DMS153 treated with DMSO at 0.1 percent for 48 hours (cell line): ENCODE measurements around the gene DDX11.
"Not testable (repeated sequence)": the region's sequence is repeated elsewhere in the genome, so short reads cannot be mapped to it uniquely, and the experiment has no call there.

ENCODE experiments used
- DNase-seq: peaks from one replicate; lab custom pipeline; 2025; ENCODE audit not compliant: unreplicated experiment; lab: John Stamatoyannopoulos, UW

Gene DDX11

GRCh38 chr12:31098363-31098762, 24.7 kb downstream of the DDX11 start:
- DNase-seq, result not testable (repeated sequence)

GRCh38 chr12:31098771-31099170, 25.1 kb downstream of the DDX11 start:
- DNase-seq, result not testable (repeated sequence)

GRCh38 chr12:31099434-31099833, 25.8 kb downstream of the DDX11 start:
- not testable (repeated sequence) for DNase-seq

- DNase-seq, result not testable (repeated sequence)
These were observed 27.0 kb downstream of the DDX11 start for GRCh38 chr12:31100503-31101208.

- not testable (repeated sequence) for DNase-seq
These were observed 28.5 kb downstream of the DDX11 start for GRCh38 chr12:31102125-31102524.

GRCh38 chr12:31102596-31102995, 28.9 kb downstream of the DDX11 start:
- not testable (repeated sequence) for DNase-seq

- DNase-seq, result peak; percentile 89
These were observed 29.9 kb downstream of the DDX11 start for GRCh38 chr12:31103561-31103975.

- not testable (repeated sequence) for DNase-seq
These were observed 30.6 kb downstream of the DDX11 start for GRCh38 chr12:31104220-31104619.

- DNase-seq, result not testable (repeated sequence)
These were observed 31.1 kb downstream of the DDX11 start for GRCh38 chr12:31104773-31105172.

GRCh38 chr12:31105668-31106067, 32.0 kb downstream of the DDX11 start:
- no peak for DNase-seq

- DNase-seq, result no peak
These were observed 32.6 kb downstream of the DDX11 start for GRCh38 chr12:31106101-31106803.

- DNase-seq, result not testable (repeated sequence)
These were observed 36.1 kb downstream of the DDX11 start for GRCh38 chr12:31109773-31110172.

- DNase-seq, result not testable (repeated sequence)
These were observed 36.6 kb downstream of the DDX11 start for GRCh38 chr12:31110263-31110662.

GRCh38 chr12:31115092-31115601, 41.5 kb downstream of the DDX11 start:
- DNase-seq, result not testable (repeated sequence)

GRCh38 chr12:31116846-31117202, 43.2 kb downstream of the DDX11 start:
- not testable (repeated sequence) for DNase-seq

GRCh38 chr12:31117203-31118011, 43.7 kb downstream of the DDX11 start:
- DNase-seq, result peak; percentile 28

- peak; percentile 25 for DNase-seq
These were observed 44.9 kb downstream of the DDX11 start for GRCh38 chr12:31118347-31119191.

GRCh38 chr12:31119192-31119802, 45.6 kb downstream of the DDX11 start:
- DNase-seq, result no peak

GRCh38 chr12:31119803-31120211, 46.1 kb downstream of the DDX11 start:
- no peak for DNase-seq
